ENCODE data around the gene NCOA3. TPM values are rescaled to one million over a fixed set of nuclear protein-coding genes. Genes with fewer than 3 reads are reported as not detected.

NCOA3 gene
- total and polyA plus RNA-seq, 2 of the 8 experiments (the other 6 are each of a cell fraction or from before 2014, with no cell fraction given) = 7.9 to 24.7 TPM

- Histone ChIP-seq H4K8ac (ENCODE audit: extremely low read depth, insufficient read depth, low read length) (no peak overlapping the region), H3K18ac (ENCODE audit: extremely low read depth, low read length) (no peak overlapping the region), H3K9me3 (ENCODE audit: insufficient read depth in 2 of 2, low read depth in 1 of 2, low read length in 1 of 2) (peaks cover 2% of the 10 kb centered on the region in 2 experiments; a peak in 2 of 4 replicates), H3K79me1 (ENCODE audit: low read depth, low read length) (no peaks in the 10 kb centered on the region; the same call in 1 of the 2 replicates), H3K23me2 (ENCODE audit: low read depth, low read length) (no peaks in the 10 kb centered on the region), H2BK12ac (ENCODE audit: low read depth, low read length) (no peak overlapping the region), H2AFZ (ENCODE audit: low read length) (no peak overlapping the region), H3K79me2 (ENCODE audit: control insufficient read depth in 1 of 2, insufficient read depth in 2 of 2, low read length in 2 of 2) (peaks cover 0 to 14% of the 10 kb centered on the region in 2 experiments; a peak in 1 of 4 replicates), H3K4me2 (ENCODE audit: insufficient read depth in 1 of 2, low read depth in 2 of 2, low read length in 2 of 2) (no peak overlapping the region), H3K4me1 (replicated peaks in 1 of 4; ENCODE audit: control insufficient read depth in 3 of 4, insufficient read depth in 4 of 4, low read length in 3 of 4) (no peaks in the 10 kb centered on the region), H3K27ac (ENCODE audit: low read depth, low read length) (no peak overlapping the region), H2BK15ac (ENCODE audit: low read length) (no peak overlapping the region), H2BK5ac (ENCODE audit: low read depth, low read length) (no peak overlapping the region), H4K20me1 (replicated peaks in 1 of 2; ENCODE audit: control insufficient read depth in 1 of 2, insufficient read depth in 2 of 2, low read length in 2 of 2) (no peaks in the 10 kb centered on the region), H4K5ac (ENCODE audit: insufficient read length, low read depth, low read length) (no peak overlapping the region), H3K4ac (replicated peaks; ENCODE audit: insufficient read length, low read depth, low read length) (no peak overlapping the region), H4K91ac (replicated peaks; ENCODE audit: insufficient read length, low read length) (no peak overlapping the region), H2AK5ac (ENCODE audit: low read depth, low read length) (no peak overlapping the region), H3K27me3 (replicated peaks in 1 of 4; ENCODE audit: control insufficient read depth in 3 of 4, extremely low read depth in 1 of 4, insufficient read depth in 3 of 4, low read length in 3 of 4) (no peaks in the 10 kb centered on the region), H3K14ac (ENCODE audit: insufficient read length) (no peak overlapping the region), H3K56ac (replicated peaks; ENCODE audit: insufficient read length, low read depth, low read length) (no peak overlapping the region), H2BK20ac (ENCODE audit: low read length) (no peak overlapping the region), H2BK120ac (replicated peaks; ENCODE audit: low read depth, low read length) (no peak overlapping the region), H3K9ac (replicated peaks in 1 of 4; ENCODE audit: extremely low read depth in 1 of 4, low read depth in 3 of 4, low read length in 3 of 4) (no peak overlapping the region), H3K36me3 (ENCODE audit: control insufficient read depth in 2 of 4, insufficient read depth in 4 of 4, low read length in 3 of 4) (no peaks in the 10 kb centered on the region), H3K23ac (ENCODE audit: insufficient read length) (no peak overlapping the region), H3K4me3 (ENCODE audit: extremely low read depth in 1 of 4, insufficient read depth in 2 of 4, low read depth in 3 of 4, low read length in 4 of 4) (no peak overlapping the region)
- 90% methylated on average over 9 of the region's 9 CpGs; no CpG with 5 or more reads in 1 of the 2 experiments for WGBS, 2 experiments (ENCODE audit: extremely low coverage in 1 of 2, insufficient coverage in 1 of 2, insufficient read length in 1 of 2, insufficient replicate concordance in 2 of 2, low coverage in 1 of 2, low lambda C conversion rate in 2 of 2, missing lambda C conversion rate in 1 of 2)
- POLR2A ChIA-PET (ENCODE audit: partially characterized antibody) = interaction anchor here (1.2 kb wide), 1 partner anchor 101 kb away, joined by 3 read pairs; no protein-coding TSS in a partner anchor
- DNase-seq (ENCODE audit: low read depth in 1 of 2, low spot score in 2 of 2) (no peak), FAIRE-seq (no peak)
- CTCF ChIA-PET (ENCODE audit: partially characterized antibody) = interaction anchor here (1.6 to 1.8 kb wide), 2 partner anchors 8 to 68 kb away, joined by 3 to 5 read pairs; no protein-coding TSS in a partner anchor
- TF ChIP-seq CEBPB (IDR thresholded peaks at IDR 0.05; ENCODE audit: low read depth, low read length) (no peak), SIRT6 (IDR thresholded peaks at IDR 0.05; ENCODE audit: low read length) (no peak), NANOG (IDR thresholded peaks at IDR 0.05; ENCODE audit: insufficient read depth, low read depth, low read length, poor library complexity, severe bottlenecking) (no peak), CTCF (IDR thresholded peaks at IDR 0.05; ENCODE audit: control extremely low read depth in 1 of 3, insufficient read depth in 1 of 3, low read depth in 1 of 3, low read length in 3 of 3) (no peak), PHF8 (conservative IDR thresholded peaks at IDR 0.05; ENCODE audit: low read depth, low read length) (no peak), ZNF274 (IDR thresholded peaks at IDR 0.05; ENCODE audit: borderline replicate concordance, extremely low read depth, low read length) (no peak), TCF12 (IDR thresholded peaks at IDR 0.05; ENCODE audit: low read depth, low read length) (no peak), CBX5 (IDR thresholded peaks at IDR 0.05; ENCODE audit: low read depth, low read length) (no peak)
Observed at GRCh38 chr20:47603260-47603659, 101.6 kb downstream of the NCOA3 start.
